H1 (cell line): ENCODE results near the gene C2. TPM values are rescaled to one million over a fixed set of nuclear protein-coding genes. Genes with fewer than 3 reads are reported as not detected.

Experiments used
- CTCF ChIA-PET: fragments of 300-600 bp; sonication (Branson Sonifier 250); formaldehyde crosslinking; loops from one replicate; lab custom pipeline; 2021; ENCODE audit not compliant: partially characterized antibody; lab: Charles Lee
- POLR2A ChIA-PET: fragments of 300-600 bp; sonication (Branson Sonifier 250); formaldehyde crosslinking; loops from one replicate; lab custom pipeline; 2021; ENCODE audit warnings: inconsistent platforms; ENCODE audit not compliant: partially characterized antibody; lab: Charles Lee
- DNase-seq, 2 experiments: peaks; one replicate each; pipeline versions ENCODE4 v3.0.0 to v3.0.0-alpha.2; 2010 to 2022; ENCODE audit warnings: low spot score in 2 of 2, low read depth in 1 of 2, mixed read lengths in 1 of 2
- FAIRE-seq: peaks from 2 replicates; lab custom pipeline; 2011; peaks lifted over from hg19 to GRCh38; lab: Jason Lieb, UNC
- H2AFZ ChIP-seq: 2 replicates; pipeline ENCODE4 v1.8.1; 2012; ENCODE audit warnings: low read length, inconsistent platforms
- H2AK5ac ChIP-seq: 2 replicates; pipeline ENCODE4 v1.6.1; 2013; ENCODE audit warnings: low read depth, low read length
- H2BK120ac ChIP-seq: replicated peaks from 2 replicates; pipeline ENCODE3; 2013; ENCODE audit warnings: low read depth, low read length, inconsistent platforms
- H2BK12ac ChIP-seq: 2 replicates; pipeline ENCODE4 v1.6.1; 2013; ENCODE audit warnings: low read depth, low read length
- H2BK15ac ChIP-seq: 2 replicates; pipeline ENCODE4 v1.6.1; 2013; ENCODE audit warnings: low read length
- H2BK20ac ChIP-seq: 2 replicates; pipeline ENCODE4 v1.6.1; 2013; ENCODE audit warnings: low read length
- H2BK5ac ChIP-seq: 2 replicates; pipeline ENCODE4 v1.6.1; 2013; ENCODE audit warnings: low read depth, low read length
- H3K14ac ChIP-seq: 2 replicates; pipeline ENCODE4 v1.6.1; 2013; ENCODE audit warnings: inconsistent platforms; ENCODE audit not compliant: insufficient read length
- H3K18ac ChIP-seq: 2 replicates; pipeline ENCODE4 v1.6.1; 2013; ENCODE audit warnings: low read length; ENCODE audit errors: extremely low read depth
- H3K23ac ChIP-seq: 2 replicates; pipeline ENCODE4 v1.6.1; 2013; ENCODE audit warnings: inconsistent platforms; ENCODE audit not compliant: insufficient read length
- H3K23me2 ChIP-seq: 2 replicates; pipeline ENCODE4 v1.6.1; 2013; ENCODE audit warnings: low read depth, low read length
- H3K27ac ChIP-seq: 2 replicates; pipeline ENCODE4 v1.6.1; 2011; ENCODE audit warnings: low read depth, low read length, inconsistent platforms
- H3K27me3 ChIP-seq, 4 experiments: replicated peaks in 1 of 4; 1 replicate in 1 of 4; 2 replicates in 3 of 4; pipeline versions ENCODE4 v1.6.1 to v1.8.1; 2011 to 2013; ENCODE audit warnings: low read length in 3 of 4, mild to moderate bottlenecking in 3 of 4, inconsistent platforms in 2 of 4, mixed read lengths in 2 of 4, moderate library complexity in 1 of 4; ENCODE audit not compliant: control insufficient read depth in 3 of 4, insufficient read depth in 3 of 4; ENCODE audit errors: extremely low read depth in 1 of 4
- H3K36me3 ChIP-seq, 4 experiments: 2 replicates each; pipeline versions ENCODE4 v1.6.1 to v1.8.1; 2011 to 2013; ENCODE audit warnings: mild to moderate bottlenecking in 4 of 4, low read length in 3 of 4, moderate library complexity in 2 of 4, control low read depth in 1 of 4, inconsistent platforms in 1 of 4; ENCODE audit not compliant: insufficient read depth in 4 of 4, control insufficient read depth in 2 of 4
- H3K4ac ChIP-seq: replicated peaks from 2 replicates; pipeline ENCODE3; 2013; ENCODE audit warnings: low read length, low read depth, mixed read lengths, inconsistent platforms; ENCODE audit not compliant: insufficient read length
- H3K4me1 ChIP-seq, 4 experiments: replicated peaks in 1 of 4; 1 replicate in 1 of 4; 2 replicates in 3 of 4; pipeline versions ENCODE4 v1.6.1 to v1.8.1; 2011 to 2013; ENCODE audit warnings: low read length in 3 of 4, inconsistent platforms in 2 of 4, mixed read lengths in 1 of 4; ENCODE audit not compliant: insufficient read depth in 4 of 4, control insufficient read depth in 3 of 4
- H3K4me2 ChIP-seq, 2 experiments: 2 replicates each; pipeline versions ENCODE4 v1.6.1 to v1.8.1; 2011 to 2013; ENCODE audit warnings: low read depth in 2 of 2, low read length in 2 of 2, control low read depth in 1 of 2, inconsistent platforms in 1 of 2, mild to moderate bottlenecking in 1 of 2; ENCODE audit not compliant: insufficient read depth in 1 of 2
- H3K4me3 ChIP-seq, 4 experiments: fragments of 200-600, 300-600 bp in 1 of 4; sonication (generic), shearing (Covaris generic), sonication (Bioruptor Twin) in 1 of 4; 2 replicates each; pipeline versions ENCODE4 v1.5.1 to v1.8.1; 2011 to 2016; ENCODE audit warnings: low read length in 4 of 4, low read depth in 3 of 4, control low read depth in 2 of 4, inconsistent platforms in 2 of 4, mild to moderate bottlenecking in 2 of 4, mixed read lengths in 1 of 4, moderate library complexity in 1 of 4; ENCODE audit not compliant: insufficient read depth in 2 of 4; ENCODE audit errors: extremely low read depth in 1 of 4
- H3K56ac ChIP-seq: replicated peaks from 2 replicates; pipeline ENCODE3; 2013; ENCODE audit warnings: low read depth, mild to moderate bottlenecking, mixed read lengths, low read length, inconsistent platforms; ENCODE audit not compliant: insufficient read length
- H3K79me1 ChIP-seq: 2 replicates; pipeline ENCODE4 v1.6.1; 2013; ENCODE audit warnings: low read depth, low read length, control low read depth
- H3K79me2 ChIP-seq, 2 experiments: 2 replicates each; pipeline versions ENCODE4 v1.6.1 to v1.8.1; 2012 to 2013; ENCODE audit warnings: low read length in 2 of 2, mild to moderate bottlenecking in 2 of 2, inconsistent platforms in 1 of 2; ENCODE audit not compliant: insufficient read depth in 2 of 2, control insufficient read depth in 1 of 2
- H3K9ac ChIP-seq, 4 experiments: replicated peaks in 1 of 4; 1 replicate in 1 of 4; 2 replicates in 3 of 4; pipeline versions ENCODE4 v1.6.1 to v1.8.1; 2011 to 2013; ENCODE audit warnings: low read depth in 3 of 4, low read length in 3 of 4, control low read depth in 2 of 4, mild to moderate bottlenecking in 2 of 4, moderate library complexity in 2 of 4, inconsistent platforms in 1 of 4; ENCODE audit errors: extremely low read depth in 1 of 4
- H3K9me3 ChIP-seq, 2 experiments: 2 replicates each; pipeline versions ENCODE4 v1.6.1 to v1.8.1; 2012 to 2013; ENCODE audit warnings: mild to moderate bottlenecking in 2 of 2, moderate library complexity in 2 of 2, control low read depth in 1 of 2, inconsistent platforms in 1 of 2, low read depth in 1 of 2, low read length in 1 of 2, mixed read lengths in 1 of 2; ENCODE audit not compliant: insufficient read depth in 2 of 2
- H4K20me1 ChIP-seq, 2 experiments: replicated peaks in 1 of 2; 2 replicates each; pipeline versions ENCODE3 to v1.8.1; 2011 to 2013; ENCODE audit warnings: inconsistent platforms in 2 of 2, low read length in 2 of 2, mild to moderate bottlenecking in 1 of 2; ENCODE audit not compliant: insufficient read depth in 2 of 2, control insufficient read depth in 1 of 2
- H4K5ac ChIP-seq: 2 replicates; pipeline ENCODE4 v1.6.1; 2013; ENCODE audit warnings: low read length, low read depth, mixed read lengths, inconsistent platforms; ENCODE audit not compliant: insufficient read length
- H4K8ac ChIP-seq: 2 replicates; pipeline ENCODE4 v1.8.0; 2013; ENCODE audit warnings: mild to moderate bottlenecking, moderate library complexity, low read length, inconsistent platforms; ENCODE audit not compliant: insufficient read depth; ENCODE audit errors: extremely low read depth
- H4K91ac ChIP-seq: replicated peaks from 2 replicates; pipeline ENCODE3; 2013; ENCODE audit warnings: low read length, mixed read lengths, inconsistent platforms; ENCODE audit not compliant: insufficient read length
- CHD2 ChIP-seq: IDR thresholded peaks from 2 replicates; pipeline ENCODE4 v1.6.1; 2012; ENCODE audit warnings: low read length, improper control_type of control experiment
- FOSL1 ChIP-seq: IDR thresholded peaks from 2 replicates; pipeline ENCODE4 v1.6.1; 2011; ENCODE audit warnings: mild to moderate bottlenecking, low read depth, low read length, moderate library complexity; ENCODE audit not compliant: insufficient read depth
- GABPA ChIP-seq: IDR thresholded peaks from 2 replicates; pipeline ENCODE4 v1.6.1; 2011; ENCODE audit warnings: mild to moderate bottlenecking, low read length, moderate library complexity, borderline replicate concordance; ENCODE audit not compliant: insufficient read depth
- HDAC2 ChIP-seq, 2 experiments: fragments of 300-600 bp in 1 of 2; sonication (generic) in 1 of 2; IDR thresholded peaks; 2 replicates each; pipeline ENCODE4 v1.6.1; 2011 to 2012; ENCODE audit warnings: low read depth in 2 of 2, low read length in 2 of 2, mild to moderate bottlenecking in 2 of 2, moderate library complexity in 2 of 2, borderline replicate concordance in 1 of 2, inconsistent platforms in 1 of 2
- JUND ChIP-seq: IDR thresholded peaks from 2 replicates; pipeline ENCODE4 v1.6.1; 2011; ENCODE audit warnings: mild to moderate bottlenecking, improper control_type of control experiment, low read length
- KDM1A ChIP-seq: fragments of 200-600, 300-600 bp; sonication (generic); IDR thresholded peaks from 2 replicates; pipeline ENCODE4 v1.7.1; 2016; ENCODE audit warnings: mild to moderate bottlenecking, low read length, borderline replicate concordance
- RAD21 ChIP-seq, 2 experiments: IDR thresholded peaks in 1 of 2; conservative IDR thresholded peaks in 1 of 2; 2 replicates each; pipeline ENCODE4 v1.6.1; 2011; ENCODE audit warnings: low read depth in 2 of 2, low read length in 2 of 2, improper control_type of control experiment in 1 of 2, inconsistent platforms in 1 of 2, mild to moderate bottlenecking in 1 of 2, moderate library complexity in 1 of 2
- polyA plus RNA-seq, 7 experiments: library from polyadenylated mRNA; depleted of rRNA in 3 of 7; stranded (reverse) in 5 of 7; unstranded in 2 of 7; fragments of >200 nt in 5 of 7; fragments of 200-250 nt in 2 of 7; gene quantifications; 1 replicate in 5 of 7; 2 replicates in 1 of 7; 4 replicates in 1 of 7; pipeline versions ENCODE4 v1.2.1 to v1.2.3, GENCODE V29; 2011 to 2013; ENCODE audit warnings: missing spikeins in 2 of 7, mixed read lengths in 2 of 7
- total RNA-seq: library from RNA; stranded (reverse); fragmentation: NEBNext Ultra II Directional; extraction: Animal tissue kit (Norgen Biotek cat#: 25700); gene quantifications from 2 replicates; pipeline ENCODE4 v1.2.1, GENCODE V29; 2021
- TF ChIP-seq, protein P1 (sequence below): IDR thresholded peaks from 2 replicates; pipeline ENCODE4 v1.6.1; 2011; ENCODE audit warnings: low read length, improper control_type of control experiment

The C2 gene
- total and polyA plus RNA-seq, 2 of the 8 experiments (the other 6 are each of a cell fraction or from before 2014, with no cell fraction given) = 0.26 to 0.38 TPM

DNA sequence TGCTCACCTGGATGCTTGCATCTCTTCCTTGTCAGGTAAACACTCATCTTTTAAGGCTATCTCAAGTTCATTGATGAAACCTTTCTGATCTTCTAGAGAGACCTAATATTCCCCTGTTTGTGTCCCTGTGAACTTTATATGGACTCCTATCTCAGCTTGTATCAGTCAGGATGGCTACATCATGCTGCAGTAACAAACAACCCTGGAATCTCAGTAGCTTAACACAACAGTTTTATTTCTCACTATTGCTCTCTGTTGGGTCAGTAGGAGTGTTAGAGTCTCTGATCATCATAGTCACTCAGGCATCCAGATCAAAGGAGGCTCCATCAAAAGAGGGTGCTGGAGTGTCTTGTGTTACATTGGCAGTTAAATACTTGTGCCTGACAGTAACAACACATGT is 12.2 kb upstream of the C2 start:
- H2AFZ ChIP-seq = no peak overlapping the region
- no peak overlapping the region for H3K56ac ChIP-seq
- H4K8ac ChIP-seq = no peak overlapping the region
- FAIRE-seq (no peak), DNase-seq (no peak)
- H3K36me3 ChIP-seq = no peaks in the 10 kb centered on the region
- no peaks in the 10 kb centered on the region for H3K79me1 ChIP-seq
- H4K91ac ChIP-seq = no peak overlapping the region
- no peak overlapping the region for H2AK5ac ChIP-seq
- H3K18ac ChIP-seq = no peak overlapping the region
- H2BK20ac ChIP-seq = no peak overlapping the region
- no peak overlapping the region for H2BK120ac ChIP-seq
- H3K9me3 ChIP-seq = no peaks in the 10 kb centered on the region
- no peak overlapping the region for H2BK12ac ChIP-seq
- ChIA-PET POLR2A (no interaction called here), CTCF (interaction anchor here (0.8 to 2.1 kb wide), 4 partner anchors 8 to 37 kb away, joined by 3 to 5 read pairs (median 4); no protein-coding TSS in a partner anchor)
- no peak overlapping the region for H3K4me2 ChIP-seq
- H4K5ac ChIP-seq = no peak overlapping the region
- H3K4me1 ChIP-seq = no peaks in the 10 kb centered on the region
- no peak overlapping the region for H3K9ac ChIP-seq
- H3K27me3 ChIP-seq = no peaks in the 10 kb centered on the region
- TF ChIP-seq JUND (no peak), HDAC2 (IDR thresholded peaks at IDR 0.05; ENCODE audit: borderline replicate concordance in 1 of 2, low read depth in 2 of 2, low read length in 2 of 2) (no peak), GABPA (no peak), FOSL1 (no peak), RAD21 (IDR thresholded peaks at IDR 0.05 in 1 of 2, conservative IDR thresholded peaks at IDR 0.05 in 1 of 2; ENCODE audit: low read depth in 2 of 2, low read length in 2 of 2) (no peak), KDM1A (no peak), CHD2 (no peak)
- TF ChIP-seq, protein P1, sequence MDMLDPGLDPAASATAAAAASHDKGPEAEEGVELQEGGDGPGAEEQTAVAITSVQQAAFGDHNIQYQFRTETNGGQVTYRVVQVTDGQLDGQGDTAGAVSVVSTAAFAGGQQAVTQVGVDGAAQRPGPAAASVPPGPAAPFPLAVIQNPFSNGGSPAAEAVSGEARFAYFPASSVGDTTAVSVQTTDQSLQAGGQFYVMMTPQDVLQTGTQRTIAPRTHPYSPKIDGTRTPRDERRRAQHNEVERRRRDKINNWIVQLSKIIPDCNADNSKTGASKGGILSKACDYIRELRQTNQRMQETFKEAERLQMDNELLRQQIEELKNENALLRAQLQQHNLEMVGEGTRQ = no peak
- no peaks in the 10 kb centered on the region for H3K79me2 ChIP-seq
- H3K4ac ChIP-seq = no peak overlapping the region
- H3K4me3 ChIP-seq = no peak overlapping the region
- H3K27ac ChIP-seq = no peak overlapping the region
- H4K20me1 ChIP-seq = no peaks in the 10 kb centered on the region
- H2BK5ac ChIP-seq = no peak overlapping the region
- no peak overlapping the region for H3K14ac ChIP-seq
- no peaks in the 10 kb centered on the region; the same call in 1 of the 2 replicates for H3K23me2 ChIP-seq
- no peak overlapping the region for H3K23ac ChIP-seq
- no peak overlapping the region for H2BK15ac ChIP-seq
